ENCODE data around the gene CCL14. TPM values are rescaled to one million over a fixed set of nuclear protein-coding genes. Genes with fewer than 3 reads are reported as not detected.
A peak's percentile ranks its signal among the peaks of the same experiment; 100 is the strongest.

CCL14 gene
- total and polyA plus RNA-seq, 2 of the 13 experiments (the other 11 are each of a cell fraction or from before 2014, with no cell fraction given), result 1.1 to 1.7 TPM

DNA sequence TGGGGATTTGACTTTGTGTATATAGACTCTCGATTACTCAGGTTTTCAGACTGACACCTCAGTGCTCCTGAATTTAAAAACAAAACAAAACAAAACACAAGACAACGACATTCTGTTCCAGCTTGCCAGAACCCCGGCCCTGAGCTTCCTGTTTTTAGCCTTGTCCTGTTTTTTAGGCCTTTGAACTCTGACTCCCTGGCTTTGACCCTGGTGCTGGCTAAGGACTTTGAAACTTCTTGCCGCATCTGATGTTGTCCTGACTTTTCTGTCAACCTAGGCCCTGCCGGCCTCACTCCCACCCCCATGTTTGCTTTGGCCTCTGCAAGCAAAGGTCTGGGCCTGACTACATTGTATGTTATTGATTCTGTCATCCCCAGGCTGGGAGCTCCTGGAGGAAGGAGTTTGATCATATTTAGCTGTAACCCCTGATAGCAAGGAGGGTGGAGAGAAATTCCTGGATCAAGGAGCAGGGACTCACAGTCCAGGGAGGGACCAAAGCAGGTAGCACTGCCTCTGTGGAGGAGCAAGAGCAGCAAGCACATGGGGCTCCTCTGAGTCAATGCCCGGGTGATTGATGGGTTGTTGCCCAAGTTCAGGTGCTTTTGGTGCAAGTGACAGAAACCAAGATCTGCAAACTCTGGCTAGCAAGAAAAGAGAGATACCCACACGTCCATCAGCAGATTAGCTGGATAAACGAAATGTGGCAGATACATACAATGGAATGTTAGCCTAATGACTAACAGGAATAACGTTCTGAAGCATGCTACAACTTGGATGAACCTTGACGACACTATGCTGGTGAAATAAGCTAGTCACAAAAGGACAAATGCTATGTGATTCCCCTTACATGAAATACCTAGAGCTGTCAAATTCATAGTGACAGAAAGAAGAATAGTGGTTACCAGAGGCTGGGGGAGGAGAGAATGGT lies 12.9 kb downstream of the CCL14 start (continued):
- TF ChIP-seq MXD3 (CRISPR knock-in tag; IDR thresholded peaks at IDR 0.05) (0 out of 2 replicates have a peak, but pooled peaks have one; percentile 65), REPIN1 (CRISPR knock-in tag; IDR thresholded peaks at IDR 0.05; ENCODE audit: borderline replicate concordance, low read depth) (peak; percentile 88; the same call in 1 of the 2 replicates), ZNF724P (CRISPR knock-in tag; IDR thresholded peaks at IDR 0.05; ENCODE audit: borderline replicate concordance) (peak; percentile 73; the same call in 1 of the 2 replicates), ZNF589 (CRISPR knock-in tag; conservative IDR thresholded peaks at IDR 0.05) (no peak; the same call in 1 of the 2 replicates), ZNF317 (CRISPR knock-in tag; IDR thresholded peaks at IDR 0.05) (peak; percentile 21; the same call in 1 of the 2 replicates)

DNA sequence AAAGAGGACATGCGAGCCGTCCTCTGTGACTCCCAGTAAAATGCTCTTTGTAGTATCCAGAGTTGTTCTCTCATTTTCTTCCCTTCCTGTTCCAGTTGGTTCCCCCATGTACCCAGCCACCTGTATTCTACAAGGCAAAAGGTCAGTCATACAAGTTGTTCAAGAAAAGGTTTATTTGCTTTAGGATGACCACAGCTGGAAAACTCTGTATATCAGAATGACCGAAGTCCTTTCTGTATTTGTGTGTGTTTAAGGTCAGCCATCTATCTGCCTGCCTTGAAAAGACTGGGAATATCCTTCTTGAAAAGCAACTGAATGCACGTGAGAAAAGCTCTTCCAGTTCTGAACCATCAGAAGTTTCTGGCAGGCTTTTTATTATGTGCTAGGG lies 13.6 kb downstream of the CCL14 start:
- intact Hi-C loops (cut with micrococcal nuclease; ENCODE audit: unreplicated experiment), result loop anchor here (1.0 kb wide), 2 partner anchors 8 to 28 kb away; partner anchors contain the start of genes CCL15 and CCL16
- peak overlapping the region; percentile 68 for H3K4me2 ChIP-seq (ENCODE audit: low read depth, low read length)
- no peak overlapping the region for H2AFZ ChIP-seq (ENCODE audit: low read length)
- H3K79me2 ChIP-seq (ENCODE audit: insufficient read depth, low read length), result no peaks in the 10 kb centered on the region
- no peaks in the 10 kb centered on the region for H3K36me3 ChIP-seq (replicated peaks in 1 of 2; ENCODE audit: control insufficient read depth in 1 of 2, insufficient read depth in 2 of 2, low read length in 2 of 2)
- POLR2A ChIA-PET, result interaction anchor here (0.7 to 5.9 kb wide), 14 partner anchors 9 to 211 kb away, joined by 3 to 197 read pairs (median 8); partner anchors contain the start of genes CCL15 and CCL16
- FAIRE-seq, result no peak
- peak; percentile 57 for ATAC-seq
- H3K27ac ChIP-seq (ENCODE audit: extremely low read length, insufficient read depth, low read length), result peak overlapping the region; percentile 85
- CTCF ChIA-PET (ENCODE audit: low intra/inter-chr PET ratio, low total read pairs), result no interaction called here
- H3K9ac ChIP-seq (ENCODE audit: insufficient read depth, low read depth, low read length), result peak overlapping the region; percentile 48
- 2% methylated on average over 4 of the region's 4 CpGs for WGBS (ENCODE audit: low lambda C conversion rate)
- H3K27me3 ChIP-seq (ENCODE audit: control insufficient read depth in 1 of 2, insufficient read depth in 2 of 2, low read length in 2 of 2), result no peaks in the 10 kb centered on the region
- H4K20me1 ChIP-seq (ENCODE audit: insufficient read depth, low read length), result no peaks in the 10 kb centered on the region
- H3K4me1 ChIP-seq (ENCODE audit: insufficient read depth, low read length), result peaks cover 100% of the 10 kb centered on the region
- peak overlapping the region in 1 of 3 experiments; percentile 40; a peak in 1 of 6 replicates for H3K4me3 ChIP-seq (replicated peaks in 1 of 3; ENCODE audit: insufficient read depth in 1 of 3, low read depth in 2 of 3, low read length in 3 of 3)
- no TSS peak for BruUV-seq (replicated peaks)
- peak; percentile 92 for DNase-seq (ENCODE audit: low spot score)
- H3K9me3 ChIP-seq (ENCODE audit: low read length), result no peaks in the 10 kb centered on the region
- in situ Hi-C loops (cut with HindIII; ENCODE audit: extremely low pct_ligation_motif_present, low pct_unique_long_range_greater_than_20kb), result loop anchor here (5.0 to 25.0 kb wide), 4 partner anchors 34 to 514 kb away; partner anchors contain the start of gene ZNHIT3
- no peak for TF ChIP-seq ZNF713 (CRISPR knock-in tag; IDR thresholded peaks at IDR 0.05)
- no peak for TF ChIP-seq HINFP (CRISPR knock-in tag; IDR thresholded peaks at IDR 0.05; ENCODE audit: low read depth)
- no peak for TF ChIP-seq ZBTB7A (CRISPR knock-in tag; IDR thresholded peaks at IDR 0.05)
- no peak for TF ChIP-seq MIXL1 (CRISPR knock-in tag; IDR thresholded peaks at IDR 0.05)
- no peak; the same call in 1 of the 2 replicates for TF ChIP-seq FOXO1 (CRISPR knock-in tag; IDR thresholded peaks at IDR 0.05)
- TF ChIP-seq DPF2 (CRISPR knock-in tag; IDR thresholded peaks at IDR 0.05; ENCODE audit: borderline replicate concordance, low read depth), result no peak
- TF ChIP-seq TARDBP (CRISPR knock-in tag; IDR thresholded peaks at IDR 0.05), result no peak
- TF ChIP-seq SIN3A (IDR thresholded peaks at IDR 0.05; ENCODE audit: borderline replicate concordance, low read depth, low read length), result no peak
- TF ChIP-seq AKNA (CRISPR knock-in tag; IDR thresholded peaks at IDR 0.05; ENCODE audit: borderline replicate concordance), result no peak
